Thyroid gland (tissue), 4 donors: ENCODE measurements around the gene ARPP19.
"Not testable (repeated sequence)": the region's sequence is repeated elsewhere in the genome, so short reads cannot be mapped to it uniquely, and the experiment has no call there.

Experiments used
- CTCF ChIP-seq, 6 experiments: fragments of 200-600 bp in 3 of 6; fragments of 450-650 bp in 3 of 6; sonication (generic) in 3 of 6; IDR thresholded peaks; one replicate each; pipeline ENCODE4 v1.5.1; 2016 to 2019; ENCODE audit warnings: antibody characterized with exemption in 6 of 6, mild to moderate bottlenecking in 2 of 6, inconsistent platforms in 1 of 6, moderate library complexity in 1 of 6
- POLR2A ChIP-seq, 2 donors: fragments of 450-650 bp; IDR thresholded peaks; one replicate each; pipeline ENCODE4 v1.6.1; 2017; ENCODE audit warnings: antibody characterized with exemption in 2 of 2, mild to moderate bottlenecking in 2 of 2, moderate library complexity in 1 of 2

GRCh38 chr15:52551186-52551585, 17.6 kb downstream of the ARPP19 start:
- not testable (repeated sequence) for TF ChIP-seq POLR2A, CTCF (IDR thresholded peaks at IDR 0.05)
